GM21515 (cell line): ENCODE measurements around the gene CFAP20.
"Not testable (repeated sequence)": the region's sequence is repeated elsewhere in the genome, so short reads cannot be mapped to it uniquely, and the experiment has no call there.

Source experiments
- ATAC-seq: cut with Tn5 transposase; IDR thresholded peaks from one replicate; pipeline ENCODE4 v1.9.1; 2021; ENCODE audit not compliant: unreplicated experiment

The CFAP20 gene

GRCh38 chr16:58098207-58099096 lies 30.7 kb downstream of the CFAP20 start:
- ATAC-seq = no peak

GRCh38 chr16:58096249-58096648 lies 32.9 kb downstream of the CFAP20 start:
- no peak for ATAC-seq

DNA sequence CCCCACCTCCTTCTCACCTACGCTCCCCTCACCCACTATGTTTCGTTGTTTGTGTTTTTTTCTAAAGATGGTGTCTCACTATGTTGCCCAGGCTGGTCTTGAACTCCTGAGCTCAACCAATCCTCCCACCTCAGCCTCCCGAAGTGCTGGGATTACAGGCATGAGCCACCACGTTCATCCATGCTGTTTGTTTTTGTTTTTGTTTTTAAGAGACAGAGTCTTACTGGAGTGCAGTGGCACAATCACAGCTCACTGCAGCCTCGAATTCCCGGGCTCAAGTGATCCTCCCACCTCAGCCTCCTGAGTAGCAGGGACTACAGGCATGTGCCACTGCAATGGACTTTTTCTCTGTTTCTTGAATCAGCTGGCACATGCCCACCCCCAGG lies 33.6 kb downstream of the CFAP20 start:
- not testable (repeated sequence) for ATAC-seq

GRCh38 chr16:58094791-58095574 lies 34.2 kb downstream of the CFAP20 start:
- ATAC-seq = no peak

- no peak for ATAC-seq
These were observed 35.2 kb downstream of the CFAP20 start for GRCh38 chr16:58094026-58094425.

GRCh38 chr16:58090396-58090795 lies 38.8 kb downstream of the CFAP20 start:
- not testable (repeated sequence) for ATAC-seq

DNA sequence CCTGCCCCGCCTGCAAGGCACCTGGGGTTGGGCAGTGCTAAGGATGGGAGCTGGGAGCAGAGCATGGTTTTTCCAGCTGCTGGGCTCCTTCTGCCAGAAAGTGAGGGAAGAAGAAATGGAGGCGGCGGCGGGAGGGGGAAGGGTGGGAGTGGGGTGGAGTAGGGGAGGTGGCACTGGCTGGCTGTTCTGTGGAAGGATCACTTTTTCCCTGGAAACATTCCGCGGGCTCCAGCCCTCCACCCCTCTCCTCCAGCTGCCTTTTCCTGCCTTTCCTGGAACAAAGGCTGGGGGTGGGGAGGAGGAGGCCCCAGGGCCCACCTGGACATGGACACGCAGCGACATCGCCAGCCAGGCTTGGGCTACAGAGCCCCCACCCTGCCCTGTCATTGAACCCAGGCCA lies 41.1 kb downstream of the CFAP20 start:
- no peak for ATAC-seq

DNA sequence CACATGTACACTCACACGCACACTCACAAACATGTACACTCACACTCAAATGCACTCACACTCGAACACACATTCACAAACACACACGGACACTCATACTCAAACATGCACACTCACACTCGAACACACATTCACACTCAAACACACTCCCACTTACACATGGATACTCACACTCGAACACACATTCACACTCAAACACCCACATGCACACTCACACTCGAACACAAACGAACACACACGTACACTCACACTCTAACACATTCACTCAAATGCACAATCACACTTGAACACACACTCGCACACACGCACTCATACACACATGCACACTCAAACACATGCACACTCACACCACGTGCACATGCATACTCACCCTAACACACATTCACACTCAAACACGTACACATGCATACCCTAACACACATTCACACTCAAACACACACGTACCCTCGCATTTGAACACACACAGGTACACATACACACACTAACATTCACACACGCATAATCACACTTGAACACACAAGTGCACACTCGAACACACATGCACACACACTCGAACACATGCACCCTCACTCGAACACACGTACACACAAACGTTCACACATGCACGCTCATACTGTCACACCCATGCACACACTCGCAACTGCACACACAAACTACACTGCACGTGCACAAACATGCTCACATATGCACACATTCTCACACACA lies 41.8 kb downstream of the CFAP20 start:
- no peak for ATAC-seq

GRCh38 chr16:58086381-58087208 lies 42.6 kb downstream of the CFAP20 start:
- ATAC-seq = no peak

- ATAC-seq = no peak
These were observed 43.5 kb downstream of the CFAP20 start for GRCh38 chr16:58085584-58086251.

GRCh38 chr16:58085171-58085570 lies 44.0 kb downstream of the CFAP20 start:
- ATAC-seq = no peak

GRCh38 chr16:58084635-58085034 lies 44.5 kb downstream of the CFAP20 start:
- no peak for ATAC-seq

DNA sequence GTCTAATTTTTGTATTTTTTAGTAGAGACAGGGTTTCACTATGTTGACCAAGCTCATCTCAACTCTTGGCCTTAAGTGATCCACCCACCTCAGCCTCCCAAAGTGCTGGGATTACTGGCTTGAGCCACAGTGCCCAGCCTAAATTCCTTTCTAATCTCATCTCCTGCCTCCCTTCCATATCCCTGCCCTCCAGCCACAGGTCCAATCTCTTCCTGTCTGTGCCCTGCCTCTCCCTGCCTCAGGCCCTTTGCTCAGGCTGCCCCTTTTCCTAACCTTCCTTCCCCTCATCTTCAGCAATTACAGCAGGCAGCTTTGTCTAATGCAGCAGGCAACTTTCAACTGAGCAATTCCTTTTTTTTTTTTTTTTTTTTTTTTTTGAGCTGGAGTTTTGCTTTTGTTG lies 46.8 kb downstream of the CFAP20 start:
- no peak for ATAC-seq

GRCh38 chr16:58080657-58081056 lies 48.5 kb downstream of the CFAP20 start:
- ATAC-seq = not testable (repeated sequence)

- no peak for ATAC-seq
These were observed 51.4 kb downstream of the CFAP20 start for GRCh38 chr16:58077796-58078195.

GRCh38 chr16:58076514-58076913 lies 52.7 kb downstream of the CFAP20 start:
- no peak for ATAC-seq

DNA sequence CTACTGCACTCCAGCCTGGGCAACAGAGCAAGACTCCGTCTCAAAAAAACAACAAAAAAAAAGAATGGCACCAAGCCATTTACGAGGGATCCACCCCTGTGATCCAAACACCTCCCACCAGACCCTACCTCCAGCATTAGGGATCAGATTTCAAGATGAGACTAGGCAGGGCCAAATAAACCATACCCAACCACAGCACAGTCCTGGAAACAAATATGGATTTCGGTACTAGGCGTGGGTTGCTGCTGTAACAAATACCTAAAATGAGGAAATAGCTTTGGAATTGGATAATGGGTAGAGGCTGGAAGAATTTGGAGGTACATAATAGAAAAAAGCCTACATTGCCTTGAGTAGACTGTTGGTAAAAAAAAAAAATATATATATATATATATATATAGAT lies 54.5 kb downstream of the CFAP20 start:
- no peak for ATAC-seq

DNA sequence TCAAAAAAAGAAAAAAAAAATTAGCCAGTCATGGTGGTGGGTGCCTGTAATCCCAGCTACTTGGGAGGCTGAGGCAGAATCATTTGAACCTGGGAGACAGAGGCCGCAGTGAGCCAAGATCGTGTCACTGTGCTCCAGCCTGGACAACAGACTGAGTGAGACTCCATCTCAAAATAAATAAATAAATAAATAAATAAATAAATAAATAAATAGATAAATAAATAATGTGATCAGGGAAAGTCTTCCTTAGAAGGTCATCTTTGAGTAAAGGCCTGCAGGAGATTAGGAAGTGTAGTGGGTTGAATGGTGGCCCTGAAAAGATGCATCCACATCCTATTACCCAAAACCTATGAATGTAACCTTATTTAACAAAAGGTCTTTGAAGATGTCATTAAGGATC lies 56.1 kb downstream of the CFAP20 start:
- not testable (repeated sequence) for ATAC-seq

DNA sequence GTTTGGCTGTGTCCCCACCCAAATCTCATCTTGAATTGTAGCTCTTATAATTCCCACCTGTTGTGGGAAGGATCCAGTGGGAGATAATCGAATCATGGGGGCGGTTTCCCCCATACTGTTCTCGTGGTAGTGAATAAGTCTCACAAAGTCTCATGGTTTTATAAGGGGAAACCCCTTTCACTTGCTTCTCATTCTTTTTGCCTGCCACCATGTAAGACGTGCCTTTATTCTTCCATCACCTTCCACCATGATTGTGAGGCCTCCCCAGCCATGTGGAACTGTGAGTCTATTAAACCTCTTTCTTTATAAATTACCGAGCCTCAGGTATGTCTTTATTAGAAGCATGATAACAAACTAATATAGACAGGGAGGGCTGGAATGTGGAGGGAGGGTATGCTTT lies 57.0 kb downstream of the CFAP20 start:
- not testable (repeated sequence) for ATAC-seq

DNA sequence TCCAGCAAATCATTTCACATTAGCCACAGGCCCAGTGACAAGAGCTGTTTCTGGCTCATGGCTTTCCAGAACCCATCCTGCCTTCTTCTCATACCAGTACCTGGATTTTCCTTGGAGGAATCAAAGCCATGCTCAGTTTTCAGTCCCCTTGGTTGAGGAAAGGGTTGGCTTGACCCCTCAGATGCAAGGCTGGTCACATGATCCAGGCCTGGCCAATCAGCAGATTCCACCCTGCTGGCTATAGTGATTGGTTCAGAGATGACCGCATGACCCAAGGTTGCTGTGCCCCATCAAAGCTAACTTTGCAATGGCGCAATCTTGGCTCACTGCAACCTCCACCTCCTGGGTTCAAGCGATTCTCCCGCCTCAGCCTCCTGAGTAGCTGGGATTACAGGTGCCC lies 58.6 kb downstream of the CFAP20 start:
- ATAC-seq = no peak
